Neural cell (in vitro differentiated cells): ENCODE measurements around the gene SALL4. TPM values are rescaled to one million over a fixed set of nuclear protein-coding genes. Genes with fewer than 3 reads are reported as not detected.

ENCODE experiments used
- H2AFZ ChIP-seq: fragments of 200-600, 300-800 bp; sonication (generic), shearing (Covaris generic); 2 replicates; pipeline ENCODE4 v1.6.0; 2014; ENCODE audit warnings: low read depth, mild to moderate bottlenecking, antibody characterized with exemption, low read length, moderate library complexity
- H3F3A ChIP-seq: fragments of 200-600 bp; shearing (Covaris generic); 2 replicates; pipeline ENCODE4 v1.6.1; 2016; ENCODE audit warnings: mild to moderate bottlenecking, moderate library complexity, mixed read lengths, antibody characterized with exemption, low read length; ENCODE audit not compliant: insufficient read depth, poor library complexity, severe bottlenecking
- H3K27ac ChIP-seq: fragments of 200-600, 300-800 bp; sonication (generic), shearing (Covaris generic); 2 replicates; pipeline ENCODE4 v1.5.1; 2014; ENCODE audit warnings: mild to moderate bottlenecking, low read length, moderate library complexity
- H3K27me3 ChIP-seq: fragments of 300-800, 200-600 bp; sonication (generic), shearing (Covaris generic); 2 replicates; pipeline ENCODE4 v1.6.0; 2014; ENCODE audit warnings: mild to moderate bottlenecking, low read depth, low read length, moderate library complexity; ENCODE audit not compliant: insufficient read depth
- H3K36me3 ChIP-seq: fragments of 300-800, 200-600 bp; sonication (generic), shearing (Covaris generic); 2 replicates; pipeline ENCODE4 v1.5.1; 2014; ENCODE audit warnings: mild to moderate bottlenecking, antibody characterized with exemption, low read length, moderate library complexity; ENCODE audit not compliant: insufficient read depth
- H3K4me2 ChIP-seq: fragments of 300-800, 200-600 bp; sonication (generic), shearing (Covaris generic); 2 replicates; pipeline ENCODE4 v1.6.0; 2014; ENCODE audit warnings: mild to moderate bottlenecking, low read length
- H3K4me3 ChIP-seq: fragments of 300-800, 200-600 bp; sonication (generic), shearing (Covaris generic); 2 replicates; pipeline ENCODE4 v1.5.1; 2014; ENCODE audit warnings: mild to moderate bottlenecking, low read length, moderate library complexity
- H3K79me2 ChIP-seq: fragments of 200-600 bp; shearing (Covaris generic); replicated peaks from 2 replicates; pipeline ENCODE4 v1.6.0; 2014; ENCODE audit warnings: mild to moderate bottlenecking, low read length, moderate library complexity; ENCODE audit not compliant: insufficient read depth
- H3K9ac ChIP-seq: fragments of 300-800, 200-600 bp; sonication (generic), shearing (Covaris generic); 2 replicates; pipeline ENCODE4 v1.6.1; 2016; ENCODE audit warnings: mild to moderate bottlenecking, low read length, mixed read lengths
- H3K9me2 ChIP-seq: fragments of 200-600 bp; shearing (Covaris generic); 2 replicates; pipeline ENCODE4 v1.6.1; 2016; ENCODE audit warnings: mild to moderate bottlenecking, low read length, mixed read lengths; ENCODE audit not compliant: insufficient read depth
- H3K9me3 ChIP-seq: fragments of 200-600, 300-800 bp; sonication (generic), shearing (Covaris generic); 2 replicates; pipeline ENCODE4 v1.6.1; 2016; ENCODE audit warnings: mild to moderate bottlenecking, mixed run types, low read length, moderate library complexity, mixed read lengths
- H4K20me1 ChIP-seq: fragments of 200-600 bp; shearing (Covaris generic); 2 replicates; pipeline ENCODE4 v1.6.1; 2016; ENCODE audit warnings: mild to moderate bottlenecking, mixed run types; ENCODE audit not compliant: insufficient read depth
- CTCF ChIP-seq: fragments of 450-650 bp; IDR thresholded peaks from 2 replicates; pipeline ENCODE4 v1.5.1; 2014; ENCODE audit warnings: antibody characterized with exemption, mild to moderate bottlenecking, moderate library complexity; ENCODE audit not compliant: poor library complexity, severe bottlenecking
- EP300 ChIP-seq: fragments of 450-650 bp; conservative IDR thresholded peaks from 2 replicates; pipeline ENCODE4 v1.6.1; 2014; ENCODE audit warnings: antibody characterized with exemption, mild to moderate bottlenecking, moderate library complexity; ENCODE audit not compliant: poor library complexity, severe bottlenecking
- EZH2 ChIP-seq: fragments of 200-600, 300-800 bp; shearing (Covaris generic), sonication (generic); IDR thresholded peaks from 2 replicates; pipeline ENCODE4 v1.6.1; 2014; ENCODE audit warnings: antibody characterized with exemption, low read length, borderline replicate concordance, mild to moderate bottlenecking; ENCODE audit not compliant: insufficient read depth, poor library complexity, severe bottlenecking
- MXI1 ChIP-seq: fragments of 450-650 bp; conservative IDR thresholded peaks from 2 replicates; pipeline ENCODE4 v1.6.1; 2014; ENCODE audit warnings: antibody characterized with exemption, mild to moderate bottlenecking; ENCODE audit not compliant: poor library complexity, severe bottlenecking
- POLR2AphosphoS5 ChIP-seq: IDR thresholded peaks from 2 replicates; pipeline ENCODE4 v1.6.1; 2012
- RAD21 ChIP-seq: fragments of 450-650 bp; conservative IDR thresholded peaks from 2 replicates; pipeline ENCODE4 v1.6.1; 2014; ENCODE audit warnings: antibody characterized with exemption, mild to moderate bottlenecking, moderate library complexity
- REST ChIP-seq: IDR thresholded peaks from 2 replicates; pipeline ENCODE4 v1.6.1; 2012; ENCODE audit warnings: borderline replicate concordance
- SMC3 ChIP-seq: fragments of 450-650 bp; conservative IDR thresholded peaks from 2 replicates; pipeline ENCODE4 v1.6.1; 2014; ENCODE audit warnings: antibody characterized with exemption, mild to moderate bottlenecking, moderate library complexity; ENCODE audit not compliant: poor library complexity
- TAF1 ChIP-seq: IDR thresholded peaks from 2 replicates; pipeline ENCODE4 v1.6.1; 2012; ENCODE audit warnings: low read depth
- polyA plus RNA-seq: library from polyadenylated mRNA; depleted of rRNA; stranded (reverse); fragments of >200 nt; gene quantifications from 2 replicates; pipeline ENCODE4 v1.2.3, GENCODE V29; 2014

The SALL4 gene
- polyA plus RNA-seq, 1 donor from 2014 or later = 1.4 TPM

- Histone ChIP-seq H3F3A (no peaks in the 10 kb centered on the region), H3K4me2 (no peak overlapping the region), H3K36me3 (no peaks in the 10 kb centered on the region), H4K20me1 (no peaks in the 10 kb centered on the region), H3K27ac (no peak overlapping the region), H3K9ac (no peak overlapping the region), H3K9me2 (no peaks in the 10 kb centered on the region), H3K9me3 (no peaks in the 10 kb centered on the region), H3K79me2 (peaks cover 27% of the 10 kb centered on the region), H3K27me3 (no peaks in the 10 kb centered on the region), H3K4me3 (no peak overlapping the region), H2AFZ (no peak overlapping the region)
- no peak for TF ChIP-seq POLR2AphosphoS5
- TF ChIP-seq SMC3 = no peak
- TF ChIP-seq REST = no peak
- no peak for TF ChIP-seq EP300
- TF ChIP-seq CTCF = no peak
Observed at GRCh38 chr20:51758978-51759544, 43.3 kb downstream of the SALL4 start.

GRCh38 chr20:51757226-51757625 is 45.1 kb downstream of the SALL4 start:
- H3K4me3 ChIP-seq = no peak overlapping the region
- peaks cover 21% of the 10 kb centered on the region for H3K79me2 ChIP-seq
- H3K9ac ChIP-seq = no peak overlapping the region
- no peaks in the 10 kb centered on the region for H3K9me2 ChIP-seq
- no peak overlapping the region for H2AFZ ChIP-seq
- H3F3A ChIP-seq = no peaks in the 10 kb centered on the region
- H3K9me3 ChIP-seq = no peaks in the 10 kb centered on the region
- H3K27ac ChIP-seq = no peak overlapping the region
- TF ChIP-seq TAF1 = no peak
- no peak for TF ChIP-seq MXI1
- TF ChIP-seq REST = no peak
- no peak for TF ChIP-seq EP300
- no peak for TF ChIP-seq POLR2AphosphoS5
- no peak for TF ChIP-seq CTCF
- no peak for TF ChIP-seq SMC3
- no peak for TF ChIP-seq EZH2
- no peak for TF ChIP-seq RAD21
- H3K36me3 ChIP-seq = no peaks in the 10 kb centered on the region
- H3K27me3 ChIP-seq = no peaks in the 10 kb centered on the region
- H3K4me2 ChIP-seq = no peak overlapping the region
- no peaks in the 10 kb centered on the region for H4K20me1 ChIP-seq
